Measurements from ENCODE around the gene CYTL1.
"Not testable (repeated sequence)": the region's sequence is repeated elsewhere in the genome, so short reads cannot be mapped to it uniquely, and the experiment has no call there.

Gene CYTL1

GRCh38 chr4:5034206-5034605 lies 14.9 kb upstream of the CYTL1 start:
- no peak for DNase-seq (ENCODE audit: low read depth in 1 of 2, low spot score in 1 of 2)

DNA sequence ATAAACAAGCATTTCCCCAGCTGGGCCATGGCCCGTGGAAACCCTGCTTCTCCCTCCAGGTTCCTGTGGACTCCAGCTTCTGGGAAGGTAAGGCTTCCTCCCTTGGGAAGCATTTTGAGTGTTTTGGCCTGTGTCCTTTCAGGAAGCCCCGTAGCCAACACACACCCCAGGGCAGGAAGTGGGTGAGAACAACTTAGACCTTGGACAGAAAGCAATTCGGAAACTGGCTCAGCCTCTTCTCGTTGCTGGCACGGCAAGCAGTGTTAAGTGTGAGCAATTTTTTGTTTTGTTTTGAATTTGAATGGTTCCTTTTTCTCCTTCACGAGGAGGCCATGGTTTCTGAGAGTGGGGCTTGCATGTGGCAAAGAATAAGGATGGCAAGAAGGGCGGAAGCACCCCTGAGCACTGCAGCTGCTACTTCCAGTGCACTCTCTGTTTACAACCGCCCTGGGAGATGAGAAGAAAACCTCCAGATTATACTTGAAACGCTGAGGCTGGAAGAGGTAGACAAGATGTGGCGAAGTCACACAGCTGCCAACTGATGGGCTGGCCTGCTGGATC lies 14.1 kb upstream of the CYTL1 start:
- DNase-seq (ENCODE audit: low read depth in 1 of 2, low spot score in 1 of 2): no peak

DNA sequence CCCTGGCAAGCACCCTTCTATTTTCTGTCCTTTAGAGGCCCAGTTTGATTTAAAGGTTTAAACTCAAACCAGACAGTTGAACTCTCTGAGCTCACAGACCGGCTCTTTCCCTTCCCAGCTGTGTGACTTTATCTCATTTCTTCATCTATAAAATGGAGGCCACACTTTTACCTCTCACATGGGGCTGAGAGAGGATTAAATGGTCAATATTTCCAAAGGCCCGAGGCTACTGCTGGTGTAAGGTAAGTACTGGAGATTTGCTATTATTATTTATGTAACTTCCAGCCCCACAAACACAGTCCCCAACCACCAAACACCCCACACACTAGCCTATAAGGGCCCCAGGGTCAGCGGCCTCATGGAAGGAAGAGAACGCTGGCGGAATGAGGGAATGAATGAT lies 13.6 kb upstream of the CYTL1 start:
- DNase-seq (ENCODE audit: low read depth in 1 of 2, low spot score in 1 of 2): no peak

DNA sequence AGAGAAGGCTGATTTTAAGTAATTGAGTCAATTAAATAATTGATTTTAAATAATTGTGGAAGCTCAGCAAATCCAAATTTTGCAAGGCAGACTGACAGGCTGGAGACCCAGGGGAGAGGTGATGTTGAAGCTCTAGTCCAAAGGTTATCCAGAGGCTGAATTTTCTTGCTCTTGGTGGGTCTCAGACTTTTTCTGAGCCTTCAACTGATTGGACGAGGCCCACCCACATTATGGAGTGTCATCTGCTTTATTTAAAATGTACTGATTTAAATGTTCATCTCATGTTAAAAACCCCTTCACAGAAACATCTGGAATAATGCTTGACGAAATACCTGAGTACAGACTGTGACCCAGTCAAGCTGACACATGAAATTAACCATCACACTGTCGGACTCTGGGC lies 11.7 kb upstream of the CYTL1 start:
- DNase-seq (ENCODE audit: low read depth in 1 of 2, low spot score in 1 of 2): no peak

GRCh38 chr4:5030221-5030620 lies 11.0 kb upstream of the CYTL1 start:
- DNase-seq (ENCODE audit: low read depth in 1 of 2, low spot score in 1 of 2): no peak

DNA sequence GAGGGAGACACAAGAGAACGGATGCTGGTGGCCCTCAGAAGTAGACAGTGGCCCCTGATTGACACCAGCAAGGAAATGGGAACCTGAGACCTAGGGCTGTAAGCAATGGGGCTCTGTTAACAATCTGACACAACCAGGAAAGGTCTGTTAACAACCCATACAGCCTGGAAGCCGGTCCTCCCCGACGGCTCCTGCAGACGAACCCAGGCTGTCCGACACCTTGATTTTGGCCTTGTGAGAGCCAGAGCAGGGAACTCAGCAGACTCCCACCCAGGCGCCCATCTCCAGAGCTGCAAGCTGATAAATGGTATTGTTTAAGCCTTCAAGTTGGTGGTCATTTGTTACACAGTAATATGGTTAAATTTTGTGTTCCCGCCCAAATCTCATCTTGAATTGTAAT lies 10.2 kb upstream of the CYTL1 start:
- no peak for DNase-seq (ENCODE audit: low read depth in 1 of 2, low spot score in 1 of 2)

DNA sequence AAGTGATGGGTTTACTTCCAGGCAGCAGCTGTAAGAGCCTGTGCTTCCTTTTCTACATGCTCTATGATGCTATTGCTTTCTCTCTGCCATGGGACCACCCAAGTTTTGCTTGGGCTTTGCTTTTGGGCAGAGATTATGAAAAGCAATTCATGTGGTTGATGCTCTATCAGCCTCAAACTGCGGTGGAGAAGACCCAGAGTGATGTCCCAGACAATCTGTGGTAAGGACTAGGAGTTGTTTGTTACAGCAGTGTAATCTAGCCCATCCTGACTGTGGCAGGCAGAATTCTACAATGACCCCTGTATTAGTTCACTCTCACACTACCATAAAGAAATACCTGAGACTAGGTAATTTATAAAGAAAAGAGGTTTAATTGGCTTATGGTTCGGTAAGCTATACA lies 9.2 kb upstream of the CYTL1 start:
- DNase-seq (ENCODE audit: low read depth in 1 of 2, low spot score in 1 of 2): no peak

GRCh38 chr4:5027346-5027745 lies 8.1 kb upstream of the CYTL1 start:
- DNase-seq (ENCODE audit: low read depth in 1 of 2, low spot score in 1 of 2): no peak

DNA sequence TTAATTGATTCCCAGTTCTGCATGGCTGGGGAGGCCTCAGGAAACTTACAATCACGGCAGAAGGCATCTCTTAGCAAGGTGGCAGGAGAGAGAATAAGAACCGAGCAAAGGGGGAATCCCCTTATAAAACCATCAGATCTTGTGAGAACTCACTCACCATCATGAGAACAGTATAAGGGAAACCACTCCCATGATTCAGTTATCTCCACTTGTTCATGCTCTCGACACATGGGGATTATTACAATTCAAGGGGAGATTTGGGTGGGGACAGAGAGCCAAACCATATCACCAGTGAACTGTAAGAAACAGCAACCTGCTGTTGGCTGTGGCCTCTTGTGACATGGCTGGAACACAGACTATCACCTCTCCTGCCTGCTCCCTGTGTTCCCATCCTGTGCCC lies 7.1 kb upstream of the CYTL1 start:
- no peak for DNase-seq (ENCODE audit: low read depth in 1 of 2, low spot score in 1 of 2)

DNA sequence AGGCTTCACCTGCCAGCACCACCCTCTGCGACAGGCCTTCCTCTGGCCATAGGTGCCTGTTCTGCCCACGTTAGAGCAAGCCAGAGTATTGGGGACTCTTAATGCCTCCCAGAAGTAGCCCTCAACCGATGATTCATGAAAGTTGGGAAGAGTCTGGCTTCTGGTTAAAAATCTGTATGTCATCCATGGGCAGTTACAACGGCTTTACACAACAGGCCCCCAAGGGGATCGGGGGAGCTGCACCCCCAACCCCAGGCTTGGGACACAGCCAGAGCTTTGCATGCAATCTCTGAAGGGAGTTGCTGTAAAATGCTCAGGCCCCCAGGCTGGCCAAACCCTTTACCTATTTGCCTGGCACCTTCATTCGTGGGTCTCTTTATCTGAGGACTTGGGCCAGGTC lies 5.4 kb upstream of the CYTL1 start:
- DNase-seq (ENCODE audit: low read depth in 1 of 2, low spot score in 1 of 2): no peak

- no peak for DNase-seq (ENCODE audit: low read depth in 1 of 2, low spot score in 1 of 2)
Observed at GRCh38 chr4:5021546-5021945, 2.3 kb upstream of the CYTL1 start.

DNA sequence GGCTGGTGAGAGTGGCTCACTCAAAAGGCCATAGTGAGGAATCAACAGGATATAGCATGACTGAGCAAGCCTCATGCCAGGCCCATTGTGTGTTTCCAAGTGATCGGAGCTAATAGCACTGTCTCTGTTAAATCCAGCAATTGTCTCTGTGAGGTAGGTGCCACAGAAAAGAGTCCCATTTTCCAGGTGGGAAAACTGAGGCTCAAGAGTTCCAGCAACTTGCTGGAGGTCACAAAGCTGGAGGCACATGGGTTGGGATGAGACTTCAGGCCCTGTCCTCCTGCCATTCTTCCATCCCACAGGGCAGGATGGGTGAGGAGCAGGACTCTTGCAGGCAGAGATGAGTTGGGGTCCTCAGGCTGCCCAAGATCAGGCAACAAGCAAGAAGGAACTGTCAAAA lies 1.1 kb upstream of the CYTL1 start:
- DNase-seq (ENCODE audit: low read depth in 1 of 2, low spot score in 1 of 2): no peak

DNA sequence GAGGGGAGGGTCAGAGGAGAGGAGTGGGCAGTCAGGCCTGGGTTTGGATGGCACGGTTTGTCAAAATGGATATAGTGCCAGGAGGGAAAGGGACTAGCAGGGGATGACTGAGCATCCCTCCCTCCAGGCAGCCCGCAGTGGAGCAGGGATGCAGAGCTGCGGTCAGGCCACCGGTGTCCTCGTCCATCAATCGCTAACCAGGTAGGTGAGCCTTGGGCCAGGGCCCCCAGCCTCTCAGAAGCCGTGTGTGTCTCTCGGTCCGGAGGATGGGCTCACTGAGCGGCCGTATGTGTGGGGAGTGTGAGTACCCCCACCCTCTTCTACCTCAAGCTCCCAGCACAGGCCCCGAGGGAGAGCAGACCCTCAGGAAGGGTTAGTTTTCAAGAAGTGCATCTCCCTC lies 538 bp upstream of the CYTL1 start:
- DNase-seq (ENCODE audit: low read depth in 1 of 2, low spot score in 1 of 2): no peak

- no peak for DNase-seq (ENCODE audit: low read depth in 1 of 2, low spot score in 1 of 2)
Observed at GRCh38 chr4:5018603-5019002, 655 bp downstream of the CYTL1 start.

- no peak for DNase-seq (ENCODE audit: low read depth in 1 of 2, low spot score in 1 of 2)
Observed at GRCh38 chr4:5018096-5018495, 1.2 kb downstream of the CYTL1 start.

GRCh38 chr4:5014007-5014682 lies 5.1 kb downstream of the CYTL1 start:
- no peak for DNase-seq (ENCODE audit: low read depth in 1 of 2, low spot score in 1 of 2)

- no peak for DNase-seq (ENCODE audit: low read depth in 1 of 2, low spot score in 1 of 2)
Observed at GRCh38 chr4:5012958-5013357, 6.3 kb downstream of the CYTL1 start.

DNA sequence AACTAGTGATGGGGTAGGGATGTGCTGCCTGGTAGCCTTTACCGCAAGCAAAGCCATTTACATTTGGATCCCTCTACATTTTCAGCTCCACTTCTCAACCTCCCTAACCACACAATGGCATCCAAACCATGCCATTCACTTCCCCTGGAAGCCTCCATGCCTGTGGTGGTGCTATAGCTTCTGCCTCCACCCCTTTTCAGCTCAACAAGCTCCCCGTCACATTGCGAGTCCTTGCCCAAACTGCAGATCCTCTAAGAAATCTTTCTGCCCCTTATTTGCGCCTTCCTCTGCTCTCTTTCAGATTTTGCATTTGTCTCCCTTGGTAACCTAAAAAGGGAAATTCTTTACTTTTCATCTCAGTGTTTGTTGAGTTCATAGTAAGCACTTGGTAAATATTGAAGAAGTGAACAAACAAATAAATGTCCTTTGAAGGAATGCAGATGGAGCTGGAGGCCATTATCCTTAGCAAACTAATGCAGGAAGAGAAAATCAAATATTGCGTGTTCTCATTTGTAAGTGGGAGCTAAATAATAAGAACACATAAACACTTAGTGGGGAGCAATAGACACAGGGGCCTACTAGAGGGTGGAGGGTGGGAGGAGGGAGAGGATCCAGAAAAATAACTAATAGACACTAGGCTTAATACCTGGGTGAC lies 6.9 kb downstream of the CYTL1 start:
- no peak for DNase-seq (ENCODE audit: low read depth in 1 of 2, low spot score in 1 of 2)

DNA sequence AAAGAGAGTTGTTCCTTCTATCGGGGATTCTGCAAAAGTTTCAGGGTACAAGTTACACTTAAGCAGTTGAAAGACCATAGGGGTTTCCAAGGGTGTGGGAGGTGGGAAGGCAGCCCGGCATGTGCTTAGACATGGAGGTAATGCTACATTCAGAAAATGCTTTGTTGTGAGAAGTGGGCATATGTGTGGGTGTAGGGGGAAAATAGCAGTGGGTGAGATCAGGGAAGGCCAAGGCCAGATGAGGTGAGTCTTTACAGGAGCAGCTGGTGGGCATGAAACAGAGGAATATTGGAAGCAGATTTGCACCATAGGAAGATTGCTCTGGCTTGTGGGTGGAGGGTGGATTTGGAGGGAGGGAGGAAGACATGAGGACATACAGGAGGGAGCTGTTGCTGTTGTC lies 8.3 kb downstream of the CYTL1 start:
- no peak for DNase-seq (ENCODE audit: low read depth in 1 of 2, low spot score in 1 of 2)

DNA sequence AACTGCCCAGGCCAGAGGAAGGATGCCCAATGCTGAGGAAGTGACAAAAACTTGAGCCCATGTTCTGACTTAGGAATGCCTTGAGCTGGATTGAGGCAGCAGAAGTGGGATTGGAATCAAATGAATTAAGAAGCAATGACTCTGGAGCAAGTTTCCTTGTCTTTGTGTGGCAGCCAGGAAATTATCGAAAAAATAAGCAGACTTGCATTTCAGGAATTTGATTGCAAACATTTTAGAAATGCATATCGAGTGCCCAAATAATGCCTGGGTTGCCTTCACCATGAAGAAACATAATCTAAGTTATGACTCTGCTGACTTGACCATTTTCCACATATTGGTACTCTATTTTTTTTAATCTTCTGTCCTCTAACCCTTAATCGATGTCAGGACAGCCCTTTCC lies 9.5 kb downstream of the CYTL1 start:
- DNase-seq (ENCODE audit: low read depth in 1 of 2, low spot score in 1 of 2): no peak

DNA sequence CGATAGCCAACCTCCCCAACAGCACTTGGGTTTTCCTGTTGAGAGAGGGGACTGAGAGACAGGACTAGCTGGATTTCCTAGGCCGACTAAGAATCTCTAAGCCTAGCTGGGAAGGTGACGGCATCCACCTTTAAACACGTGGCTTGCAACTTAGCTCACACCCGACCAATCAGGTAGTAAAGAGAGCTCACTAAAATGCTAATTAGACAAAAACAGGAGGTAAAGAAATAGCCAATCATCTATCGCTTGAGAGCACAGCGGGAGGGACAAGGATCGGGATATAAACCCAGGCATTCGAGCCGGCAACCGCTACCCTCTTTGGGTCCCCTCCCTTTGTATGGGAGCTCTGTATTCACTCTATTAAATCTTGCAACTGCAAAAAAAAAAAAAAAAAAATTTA lies 12.3 kb downstream of the CYTL1 start:
- not testable (repeated sequence) for DNase-seq (ENCODE audit: low read depth in 1 of 2, low spot score in 1 of 2)

DNA sequence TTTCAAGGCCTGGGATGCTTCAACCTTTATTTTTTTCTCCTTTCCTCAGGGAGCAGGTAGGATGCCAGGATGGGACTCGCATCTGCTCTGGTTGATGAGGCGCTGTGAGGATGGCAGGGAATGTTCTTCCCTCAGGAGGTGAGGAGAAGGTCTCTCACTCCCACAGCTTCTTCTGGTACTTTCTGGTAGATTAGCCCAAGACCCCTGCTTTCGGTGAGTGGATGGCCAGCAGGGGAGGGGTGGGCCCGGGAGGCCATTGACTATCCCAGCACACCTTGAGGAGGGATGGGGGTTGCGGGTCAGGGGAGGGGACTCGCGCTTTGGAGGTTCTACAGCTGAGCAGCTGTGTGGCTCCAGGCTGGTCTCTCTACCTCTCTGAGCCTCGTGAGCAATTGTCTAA lies 14.8 kb downstream of the CYTL1 start:
- no peak for DNase-seq (ENCODE audit: low read depth in 1 of 2, low spot score in 1 of 2)

GRCh38 chr4:5003918-5004317 lies 15.3 kb downstream of the CYTL1 start:
- no peak for DNase-seq (ENCODE audit: low read depth in 1 of 2, low spot score in 1 of 2)
